Neural progenitor cell (in vitro differentiated cells): ENCODE data around the gene UBE2F. TPM values are rescaled to one million over a fixed set of nuclear protein-coding genes. Genes with fewer than 3 reads are reported as not detected.
"Not testable (repeated sequence)": the region's sequence is repeated elsewhere in the genome, so short reads cannot be mapped to it uniquely, and the experiment has no call there.

Experiments used
- DNase-seq: peaks from one replicate; pipeline ENCODE4 v3.0.0-alpha.2; 2016; ENCODE audit warnings: low spot score
- H2AFZ ChIP-seq: fragments of 200-600 bp; sonication (generic); replicated peaks from 2 replicates; pipeline ENCODE4 v1.6.1; 2016; ENCODE audit warnings: antibody characterized with exemption
- H3F3A ChIP-seq: fragments of 200-600 bp; sonication (generic); 2 replicates; pipeline ENCODE4 v1.6.1; 2016; ENCODE audit warnings: antibody characterized with exemption, low read depth
- H3K27ac ChIP-seq: fragments of 200-600 bp; sonication (generic); 2 replicates; pipeline ENCODE4 v1.5.1; 2016; ENCODE audit warnings: mild to moderate bottlenecking
- H3K27me3 ChIP-seq: fragments of 200-600 bp; sonication (generic); 2 replicates; pipeline ENCODE4 v1.6.1; 2016; ENCODE audit warnings: mild to moderate bottlenecking, moderate library complexity
- H3K36me3 ChIP-seq: fragments of 200-600 bp; sonication (generic); 2 replicates; pipeline ENCODE4 v1.5.1; 2016
- H3K4me1 ChIP-seq: fragments of 200-600 bp; sonication (generic); 2 replicates; pipeline ENCODE4 v1.6.1; 2016; ENCODE audit warnings: mixed run types
- H3K4me2 ChIP-seq: fragments of 200-600 bp; sonication (generic); 2 replicates; pipeline ENCODE4 v1.6.1; 2016
- H3K4me3 ChIP-seq: fragments of 200-600 bp; sonication (generic); 2 replicates; pipeline ENCODE4 v1.5.1; 2016
- H3K79me2 ChIP-seq: fragments of 200-600 bp; sonication (generic); 2 replicates; pipeline ENCODE4 v1.6.1; 2016; ENCODE audit warnings: low read depth
- H3K9ac ChIP-seq: fragments of 200-600 bp; sonication (generic); 2 replicates; pipeline ENCODE4 v1.6.1; 2016
- H3K9me3 ChIP-seq: fragments of 200-600 bp; sonication (generic); 2 replicates; pipeline ENCODE4 v1.5.1; 2016; ENCODE audit warnings: low read depth
- H4K20me1 ChIP-seq: fragments of 200-600 bp; sonication (generic); 2 replicates; pipeline ENCODE4 v1.6.1; 2016; ENCODE audit warnings: low read depth
- H3K27ac Mint-ChIP-seq: 3 replicates; pipeline ENCODE4 v1.8.0; 2021; ENCODE audit warnings: mixed read lengths
- H3K27me3 Mint-ChIP-seq: 2 replicates; pipeline ENCODE4 v1.8.0; 2022; ENCODE audit warnings: low read depth, mild to moderate bottlenecking, inconsistent platforms, moderate library complexity, mixed read lengths; ENCODE audit not compliant: insufficient read depth
- H3K36me3 Mint-ChIP-seq: 3 replicates; pipeline ENCODE4 v1.8.0; 2021; ENCODE audit warnings: mixed read lengths
- H3K4me1 Mint-ChIP-seq: 3 replicates; pipeline ENCODE4 v1.8.0; 2021; ENCODE audit warnings: mixed read lengths
- H3K4me3 Mint-ChIP-seq: 3 replicates; pipeline ENCODE4 v1.8.0; 2021; ENCODE audit warnings: mild to moderate bottlenecking, moderate library complexity, mixed read lengths
- H3K9me3 Mint-ChIP-seq: 3 replicates; pipeline ENCODE4 v1.8.0; 2020; ENCODE audit warnings: mixed read lengths
- EZH2 ChIP-seq: fragments of 200-600 bp; sonication (generic); IDR thresholded peaks from 2 replicates; pipeline ENCODE4 v1.6.1; 2017; ENCODE audit warnings: antibody characterized with exemption, mild to moderate bottlenecking, moderate library complexity
- EZH2phosphoT487 ChIP-seq: fragments of 200-600 bp; sonication (generic); IDR thresholded peaks from 2 replicates; pipeline ENCODE4 v1.6.1; 2017; ENCODE audit warnings: antibody characterized with exemption
- total RNA-seq: library from RNA; depleted of rRNA; stranded (reverse); fragments of >200 nt; gene quantifications from 2 replicates; pipeline ENCODE4 v1.2.3, GENCODE V29; 2015; ENCODE audit warnings: low replicate concordance
- TF ChIP-seq, protein P1 (sequence below): fragments of 200-600 bp; sonication (generic); IDR thresholded peaks from 2 replicates; pipeline ENCODE4 v1.5.1; 2017; ENCODE audit warnings: antibody characterized with exemption, mild to moderate bottlenecking

The UBE2F gene
- total RNA-seq, 1 donor from 2014 or later: 77.4 TPM

DNA sequence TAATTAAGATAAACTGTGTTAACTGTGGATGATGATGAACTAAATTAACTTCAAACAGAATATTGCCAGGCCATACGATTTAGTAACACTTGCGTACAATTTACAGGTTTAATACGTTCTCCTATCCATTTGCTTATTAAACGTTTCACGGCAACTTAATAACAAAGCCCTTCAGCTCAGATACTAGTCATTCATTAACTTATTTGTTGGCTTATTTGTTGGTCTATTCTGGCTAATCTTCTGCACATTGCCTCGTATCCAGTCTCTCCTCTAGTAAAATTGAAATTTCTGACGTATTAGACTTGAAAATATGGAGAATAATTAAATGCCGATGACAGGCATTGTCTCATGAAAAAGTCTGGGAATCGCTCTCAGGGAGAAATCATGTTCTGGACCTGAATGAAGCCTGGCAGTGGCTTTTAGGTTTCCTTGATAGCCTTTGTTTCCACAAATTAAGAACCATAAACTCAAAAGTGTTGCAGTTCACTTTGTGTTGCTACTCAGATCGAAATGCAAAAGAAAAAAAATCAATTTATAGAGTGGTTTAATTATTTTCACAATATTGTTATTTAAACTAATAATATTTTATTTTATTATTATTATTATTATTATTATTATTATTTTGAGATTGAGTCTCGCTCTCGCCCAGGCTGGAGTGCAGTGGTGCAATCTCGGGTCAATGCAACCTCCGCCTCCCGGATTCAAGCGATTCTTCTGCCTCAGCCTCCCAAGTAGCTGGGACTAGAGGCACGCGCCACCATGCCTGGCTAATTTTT lies 98.4 kb downstream of the UBE2F start:
- H3K27me3 ChIP-seq: no peaks in the 10 kb centered on the region
- H3K27me3 Mint-ChIP-seq: peaks cover 5% of the 10 kb centered on the region
- no peak overlapping the region for H3K4me3 Mint-ChIP-seq
- peaks cover 16% of the 10 kb centered on the region for H3K4me1 ChIP-seq
- H3F3A ChIP-seq: peaks cover 10% of the 10 kb centered on the region
- H3K9me3 Mint-ChIP-seq: no peaks in the 10 kb centered on the region
- H3K9me3 ChIP-seq: no peaks in the 10 kb centered on the region
- peaks cover 36% of the 10 kb centered on the region for H3K79me2 ChIP-seq
- H3K4me2 ChIP-seq: no peak overlapping the region
- H3K4me3 ChIP-seq: no peak overlapping the region
- peaks cover 6% of the 10 kb centered on the region for H3K36me3 ChIP-seq
- no peak overlapping the region for H3K9ac ChIP-seq
- TF ChIP-seq, protein P1, sequence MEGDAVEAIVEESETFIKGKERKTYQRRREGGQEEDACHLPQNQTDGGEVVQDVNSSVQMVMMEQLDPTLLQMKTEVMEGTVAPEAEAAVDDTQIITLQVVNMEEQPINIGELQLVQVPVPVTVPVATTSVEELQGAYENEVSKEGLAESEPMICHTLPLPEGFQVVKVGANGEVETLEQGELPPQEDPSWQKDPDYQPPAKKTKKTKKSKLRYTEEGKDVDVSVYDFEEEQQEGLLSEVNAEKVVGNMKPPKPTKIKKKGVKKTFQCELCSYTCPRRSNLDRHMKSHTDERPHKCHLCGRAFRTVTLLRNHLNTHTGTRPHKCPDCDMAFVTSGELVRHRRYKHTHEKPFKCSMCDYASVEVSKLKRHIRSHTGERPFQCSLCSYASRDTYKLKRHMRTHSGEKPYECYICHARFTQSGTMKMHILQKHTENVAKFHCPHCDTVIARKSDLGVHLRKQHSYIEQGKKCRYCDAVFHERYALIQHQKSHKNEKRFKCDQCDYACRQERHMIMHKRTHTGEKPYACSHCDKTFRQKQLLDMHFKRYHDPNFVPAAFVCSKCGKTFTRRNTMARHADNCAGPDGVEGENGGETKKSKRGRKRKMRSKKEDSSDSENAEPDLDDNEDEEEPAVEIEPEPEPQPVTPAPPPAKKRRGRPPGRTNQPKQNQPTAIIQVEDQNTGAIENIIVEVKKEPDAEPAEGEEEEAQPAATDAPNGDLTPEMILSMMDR: no peak
- TF ChIP-seq EZH2 (no peak), EZH2phosphoT487 (no peak)
- H3K27ac Mint-ChIP-seq: no peak overlapping the region
- peaks cover 23% of the 10 kb centered on the region for H3K4me1 Mint-ChIP-seq
- DNase-seq: no peak
- no peak overlapping the region for H3K27ac ChIP-seq
- peaks cover 28% of the 10 kb centered on the region for H3K36me3 Mint-ChIP-seq
- H4K20me1 ChIP-seq: peaks cover 12% of the 10 kb centered on the region
- H2AFZ ChIP-seq: no peak overlapping the region

DNA sequence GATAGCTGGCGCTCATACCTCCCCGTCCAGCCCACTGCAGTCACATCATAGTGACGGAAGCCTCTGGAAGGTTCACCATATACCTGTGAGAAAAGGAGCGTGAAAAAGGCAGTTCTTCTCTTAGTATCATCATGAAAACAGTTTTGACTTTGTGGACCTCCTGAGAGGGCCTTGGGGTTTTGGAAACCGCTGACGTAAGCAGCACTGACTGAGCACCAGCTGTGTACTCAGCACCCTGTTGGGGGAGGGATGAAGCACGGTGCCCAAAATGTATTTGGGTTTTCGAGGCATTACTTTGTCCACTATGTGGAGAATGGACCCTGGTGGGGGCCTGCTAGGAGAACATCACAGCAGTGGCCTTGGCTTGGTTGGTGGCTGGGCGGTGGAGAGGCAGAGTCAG lies 99.4 kb downstream of the UBE2F start:
- H3K79me2 ChIP-seq: peaks cover 33% of the 10 kb centered on the region
- no peak overlapping the region for H3K4me2 ChIP-seq
- no peaks in the 10 kb centered on the region for H3K9me3 ChIP-seq
- peaks cover 12% of the 10 kb centered on the region for H4K20me1 ChIP-seq
- H3K27me3 ChIP-seq: no peaks in the 10 kb centered on the region
- H3K4me1 ChIP-seq: peaks cover 16% of the 10 kb centered on the region
- Mint-ChIP-seq H3K27me3 (peaks cover 4% of the 10 kb centered on the region), H3K4me3 (no peak overlapping the region), H3K9me3 (no peaks in the 10 kb centered on the region), H3K27ac (no peak overlapping the region), H3K4me1 (peaks cover 23% of the 10 kb centered on the region), H3K36me3 (peaks cover 28% of the 10 kb centered on the region)
- DNase-seq: no peak
- no peak overlapping the region for H3K4me3 ChIP-seq
- H3K27ac ChIP-seq: no peak overlapping the region
- peaks cover 8% of the 10 kb centered on the region for H3F3A ChIP-seq
- peaks cover 6% of the 10 kb centered on the region for H3K36me3 ChIP-seq
- TF ChIP-seq EZH2phosphoT487 (no peak), EZH2 (no peak)
- TF ChIP-seq, protein P1: no peak
- no peak overlapping the region for H3K9ac ChIP-seq
- H2AFZ ChIP-seq: no peak overlapping the region

DNA sequence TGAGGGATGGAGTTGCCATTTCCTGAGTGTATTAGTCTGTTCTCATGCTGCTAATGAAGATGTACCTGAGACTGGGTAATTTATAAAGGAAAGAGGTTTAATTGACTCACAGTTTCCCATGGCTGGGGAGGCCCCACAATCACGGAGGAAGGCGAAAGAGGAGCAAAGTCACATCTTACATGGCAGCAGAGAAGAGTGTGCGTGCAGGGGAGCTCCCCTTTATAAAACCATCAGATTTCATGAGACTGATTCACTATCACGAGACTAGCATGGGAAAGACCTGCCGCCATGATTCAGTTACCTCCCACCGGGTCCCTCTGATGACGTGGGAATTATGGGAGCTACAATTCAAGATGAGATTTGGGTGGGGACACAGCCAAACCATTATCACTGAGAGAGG lies 99.9 kb downstream of the UBE2F start:
- peaks cover 28% of the 10 kb centered on the region for H3K79me2 ChIP-seq
- H3K27ac Mint-ChIP-seq: not testable (repeated sequence)

DNA sequence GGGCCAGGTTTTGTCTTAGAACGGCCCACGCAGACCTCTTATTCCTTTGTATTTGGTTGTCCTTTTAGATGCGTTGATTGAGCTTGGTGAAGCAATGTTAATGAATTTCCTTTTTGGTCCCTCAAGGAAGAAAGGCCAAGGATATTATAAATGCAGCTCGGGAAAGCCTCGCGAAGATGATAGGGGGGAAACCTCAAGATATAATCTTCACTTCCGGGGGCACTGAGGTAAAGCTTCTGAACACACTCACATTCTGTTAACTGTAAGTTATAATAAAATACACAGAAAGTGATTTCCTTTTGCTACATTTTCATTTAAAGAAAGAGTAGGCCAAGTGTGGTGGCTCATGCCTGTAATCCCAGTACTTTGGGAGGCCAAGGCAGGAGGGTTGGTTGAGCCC lies 101.1 kb downstream of the UBE2F start:
- no peak overlapping the region for H2AFZ ChIP-seq
- peaks cover 43% of the 10 kb centered on the region for H3K36me3 Mint-ChIP-seq
- no peak for DNase-seq
- no peak overlapping the region for H3K4me2 ChIP-seq
- H3K4me1 Mint-ChIP-seq: peaks cover 10% of the 10 kb centered on the region
- no peak for TF ChIP-seq EZH2phosphoT487
- TF ChIP-seq EZH2: no peak
- TF ChIP-seq, protein P1: no peak
- peaks cover 4% of the 10 kb centered on the region for H3F3A ChIP-seq
- H3K4me3 Mint-ChIP-seq: no peak overlapping the region
- H3K9me3 ChIP-seq: no peaks in the 10 kb centered on the region
- no peak overlapping the region for H3K9ac ChIP-seq
- no peak overlapping the region for H3K27ac ChIP-seq
- peaks cover 4% of the 10 kb centered on the region for H3K9me3 Mint-ChIP-seq
- no peaks in the 10 kb centered on the region for H3K27me3 Mint-ChIP-seq
- H3K27ac Mint-ChIP-seq: no peak overlapping the region
- H3K4me1 ChIP-seq: peaks cover 9% of the 10 kb centered on the region
- peaks cover 16% of the 10 kb centered on the region for H3K79me2 ChIP-seq
- H3K4me3 ChIP-seq: no peak overlapping the region
- H3K27me3 ChIP-seq: no peaks in the 10 kb centered on the region
- peaks cover 10% of the 10 kb centered on the region for H4K20me1 ChIP-seq
- peaks cover 13% of the 10 kb centered on the region for H3K36me3 ChIP-seq

More for the DNA sequence above, 99.9 kb downstream of the UBE2F start:
- Mint-ChIP-seq H3K4me1 (peaks cover 18% of the 10 kb centered on the region), H3K36me3 (peaks cover 32% of the 10 kb centered on the region)
- H3F3A ChIP-seq, H3K9ac ChIP-seq, H3K27me3 ChIP-seq, H2AFZ ChIP-seq, H3K27me3 Mint-ChIP-seq, H3K36me3 ChIP-seq, H3K27ac ChIP-seq, H3K9me3 ChIP-seq, H3K4me3 Mint-ChIP-seq, H3K4me3 ChIP-seq, H3K4me2 ChIP-seq, H3K9me3 Mint-ChIP-seq, DNase-seq: not testable (repeated sequence)
- Histone ChIP-seq H3K4me1 (peaks cover 15% of the 10 kb centered on the region), H4K20me1 (peaks cover 12% of the 10 kb centered on the region)
